Neural cell (in vitro differentiated cells): ENCODE data around the gene CD40.

Experiments
- EP300 ChIP-seq: fragments of 450-650 bp; conservative IDR thresholded peaks from 2 replicates; pipeline ENCODE4 v1.6.1; 2014; ENCODE audit warnings: antibody characterized with exemption, mild to moderate bottlenecking, moderate library complexity; ENCODE audit not compliant: poor library complexity, severe bottlenecking
- RAD21 ChIP-seq: fragments of 450-650 bp; conservative IDR thresholded peaks from 2 replicates; pipeline ENCODE4 v1.6.1; 2014; ENCODE audit warnings: antibody characterized with exemption, mild to moderate bottlenecking, moderate library complexity
- SMC3 ChIP-seq: fragments of 450-650 bp; conservative IDR thresholded peaks from 2 replicates; pipeline ENCODE4 v1.6.1; 2014; ENCODE audit warnings: antibody characterized with exemption, mild to moderate bottlenecking, moderate library complexity; ENCODE audit not compliant: poor library complexity
- TF ChIP-seq, protein P1 (sequence below): IDR thresholded peaks from 2 replicates; pipeline ENCODE4 v1.6.1; 2012; ENCODE audit warnings: borderline replicate concordance
- TF ChIP-seq, protein P2 (sequence below): fragments of 450-650 bp; IDR thresholded peaks from 2 replicates; pipeline ENCODE4 v1.5.1; 2014; ENCODE audit warnings: antibody characterized with exemption, mild to moderate bottlenecking, moderate library complexity; ENCODE audit not compliant: poor library complexity, severe bottlenecking

DNA sequence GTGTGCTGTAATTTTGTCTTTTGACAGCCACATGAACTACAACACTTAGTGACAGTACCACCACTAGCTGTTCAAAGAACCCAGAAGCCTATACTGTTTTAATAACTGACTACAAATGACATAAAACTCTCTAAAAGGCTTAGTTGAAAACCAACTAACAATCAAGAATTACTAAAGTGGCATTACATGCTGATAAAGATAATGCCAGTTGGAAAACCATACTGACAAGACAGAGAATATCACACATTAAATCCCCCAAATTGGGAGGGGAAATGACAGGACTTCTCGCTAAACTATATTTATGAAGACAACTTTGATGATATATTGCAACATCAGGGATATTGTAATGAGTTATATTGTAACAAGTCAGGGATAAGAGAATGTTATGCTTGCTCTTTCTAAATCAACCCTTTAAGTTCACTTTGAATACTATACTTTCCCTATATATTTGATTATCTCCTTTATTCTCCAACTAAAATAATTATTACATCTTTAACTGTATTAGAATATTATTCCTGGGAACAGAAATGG is 34.5 kb upstream of the CD40 start:
- TF ChIP-seq, protein P1, sequence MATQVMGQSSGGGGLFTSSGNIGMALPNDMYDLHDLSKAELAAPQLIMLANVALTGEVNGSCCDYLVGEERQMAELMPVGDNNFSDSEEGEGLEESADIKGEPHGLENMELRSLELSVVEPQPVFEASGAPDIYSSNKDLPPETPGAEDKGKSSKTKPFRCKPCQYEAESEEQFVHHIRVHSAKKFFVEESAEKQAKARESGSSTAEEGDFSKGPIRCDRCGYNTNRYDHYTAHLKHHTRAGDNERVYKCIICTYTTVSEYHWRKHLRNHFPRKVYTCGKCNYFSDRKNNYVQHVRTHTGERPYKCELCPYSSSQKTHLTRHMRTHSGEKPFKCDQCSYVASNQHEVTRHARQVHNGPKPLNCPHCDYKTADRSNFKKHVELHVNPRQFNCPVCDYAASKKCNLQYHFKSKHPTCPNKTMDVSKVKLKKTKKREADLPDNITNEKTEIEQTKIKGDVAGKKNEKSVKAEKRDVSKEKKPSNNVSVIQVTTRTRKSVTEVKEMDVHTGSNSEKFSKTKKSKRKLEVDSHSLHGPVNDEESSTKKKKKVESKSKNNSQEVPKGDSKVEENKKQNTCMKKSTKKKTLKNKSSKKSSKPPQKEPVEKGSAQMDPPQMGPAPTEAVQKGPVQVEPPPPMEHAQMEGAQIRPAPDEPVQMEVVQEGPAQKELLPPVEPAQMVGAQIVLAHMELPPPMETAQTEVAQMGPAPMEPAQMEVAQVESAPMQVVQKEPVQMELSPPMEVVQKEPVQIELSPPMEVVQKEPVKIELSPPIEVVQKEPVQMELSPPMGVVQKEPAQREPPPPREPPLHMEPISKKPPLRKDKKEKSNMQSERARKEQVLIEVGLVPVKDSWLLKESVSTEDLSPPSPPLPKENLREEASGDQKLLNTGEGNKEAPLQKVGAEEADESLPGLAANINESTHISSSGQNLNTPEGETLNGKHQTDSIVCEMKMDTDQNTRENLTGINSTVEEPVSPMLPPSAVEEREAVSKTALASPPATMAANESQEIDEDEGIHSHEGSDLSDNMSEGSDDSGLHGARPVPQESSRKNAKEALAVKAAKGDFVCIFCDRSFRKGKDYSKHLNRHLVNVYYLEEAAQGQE = no peak
- TF ChIP-seq SMC3 = no peak
- TF ChIP-seq, protein P2, sequence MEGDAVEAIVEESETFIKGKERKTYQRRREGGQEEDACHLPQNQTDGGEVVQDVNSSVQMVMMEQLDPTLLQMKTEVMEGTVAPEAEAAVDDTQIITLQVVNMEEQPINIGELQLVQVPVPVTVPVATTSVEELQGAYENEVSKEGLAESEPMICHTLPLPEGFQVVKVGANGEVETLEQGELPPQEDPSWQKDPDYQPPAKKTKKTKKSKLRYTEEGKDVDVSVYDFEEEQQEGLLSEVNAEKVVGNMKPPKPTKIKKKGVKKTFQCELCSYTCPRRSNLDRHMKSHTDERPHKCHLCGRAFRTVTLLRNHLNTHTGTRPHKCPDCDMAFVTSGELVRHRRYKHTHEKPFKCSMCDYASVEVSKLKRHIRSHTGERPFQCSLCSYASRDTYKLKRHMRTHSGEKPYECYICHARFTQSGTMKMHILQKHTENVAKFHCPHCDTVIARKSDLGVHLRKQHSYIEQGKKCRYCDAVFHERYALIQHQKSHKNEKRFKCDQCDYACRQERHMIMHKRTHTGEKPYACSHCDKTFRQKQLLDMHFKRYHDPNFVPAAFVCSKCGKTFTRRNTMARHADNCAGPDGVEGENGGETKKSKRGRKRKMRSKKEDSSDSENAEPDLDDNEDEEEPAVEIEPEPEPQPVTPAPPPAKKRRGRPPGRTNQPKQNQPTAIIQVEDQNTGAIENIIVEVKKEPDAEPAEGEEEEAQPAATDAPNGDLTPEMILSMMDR = no peak
- TF ChIP-seq EP300 = no peak
- no peak for TF ChIP-seq RAD21
